Activated CD4-positive, alpha-beta T cell treated with anti-CD3 and anti-CD28 coated beads, Interleukin-10, Interleukin-2, amounts not matched to agents 100 ng/mL and 50 ng/mL, durations not matched to agents 16 hours and 8 hours (primary cell): ENCODE measurements around the gene POLR1E.

Source experiments
- DNase-seq: peaks from one replicate; pipeline ENCODE4 v3.0.0-alpha.2; 2020

The POLR1E gene

GRCh38 chr9:37541465-37541864 is 55.7 kb downstream of the POLR1E start:
- no peak for DNase-seq

GRCh38 chr9:37542488-37542887 is 56.7 kb downstream of the POLR1E start:
- no peak for DNase-seq

GRCh38 chr9:37542895-37543294 is 57.1 kb downstream of the POLR1E start:
- DNase-seq: no peak

- DNase-seq: no peak
These were observed 57.7 kb downstream of the POLR1E start for GRCh38 chr9:37543468-37543867.

GRCh38 chr9:37547328-37547878 is 61.7 kb downstream of the POLR1E start:
- no peak for DNase-seq

- DNase-seq: peak; percentile 14
These were observed 63.8 kb downstream of the POLR1E start for GRCh38 chr9:37549527-37549926.

- no peak for DNase-seq
These were observed 65.0 kb downstream of the POLR1E start for GRCh38 chr9:37550781-37551180.

- DNase-seq: no peak
These were observed 65.7 kb downstream of the POLR1E start for GRCh38 chr9:37551468-37551867.

- no peak for DNase-seq
These were observed 66.1 kb downstream of the POLR1E start for GRCh38 chr9:37551888-37552287.
